Neural crest cell (in vitro differentiated cells): ENCODE measurements around the gene EP400. TPM values are rescaled to one million over a fixed set of nuclear protein-coding genes. Genes with fewer than 3 reads are reported as not detected.
"Not testable (repeated sequence)": the region's sequence is repeated elsewhere in the genome, so short reads cannot be mapped to it uniquely, and the experiment has no call there.

ENCODE experiments used
- DNase-seq: peaks from one replicate; pipeline ENCODE4 v3.0.0; 2021; ENCODE audit warnings: low read depth, mixed read lengths, low spot score
- H3K27ac Mint-ChIP-seq: one replicate; pipeline ENCODE4 v1.8.0; 2021; ENCODE audit warnings: mild to moderate bottlenecking, mixed read lengths; ENCODE audit not compliant: unreplicated experiment
- H3K27me3 Mint-ChIP-seq: 2 replicates; pipeline ENCODE4 v1.8.0; 2021; ENCODE audit warnings: low read depth, mild to moderate bottlenecking, mixed read lengths
- H3K36me3 Mint-ChIP-seq: 2 replicates; pipeline ENCODE4 v1.8.0; 2021; ENCODE audit warnings: low read depth, mild to moderate bottlenecking, mixed read lengths
- H3K4me1 Mint-ChIP-seq: 2 replicates; pipeline ENCODE4 v1.8.0; 2021; ENCODE audit warnings: mixed read lengths
- H3K4me3 Mint-ChIP-seq: one replicate; pipeline ENCODE4 v1.8.0; 2021; ENCODE audit warnings: mild to moderate bottlenecking, mixed read lengths
- H3K9me3 Mint-ChIP-seq: 2 replicates; pipeline ENCODE4 v1.8.0; 2021; ENCODE audit warnings: mixed read lengths
- CTCF ChIP-seq: fragments of 200-600 bp; sonication (generic); conservative IDR thresholded peaks from 2 replicates; pipeline ENCODE4 v1.5.0; 2021; ENCODE audit warnings: antibody characterized with exemption, mild to moderate bottlenecking
- total RNA-seq: library from RNA; stranded (reverse); gene quantifications from 2 replicates; pipeline ENCODE4 v1.2.1, GENCODE V29; 2021

EP400 gene
- total RNA-seq, 1 donor from 2014 or later = 73.4 TPM

GRCh38 chr12:132049876-132050275, 100.1 kb downstream of the EP400 start:
- no peaks in the 10 kb centered on the region for H3K27me3 Mint-ChIP-seq
- TF ChIP-seq CTCF = no peak
- H3K27ac Mint-ChIP-seq = no peak overlapping the region
- no peak for DNase-seq
- peaks cover 36% of the 10 kb centered on the region for H3K36me3 Mint-ChIP-seq
- H3K4me1 Mint-ChIP-seq = no peaks in the 10 kb centered on the region
- H3K4me3 Mint-ChIP-seq = no peak overlapping the region
- peaks cover 2% of the 10 kb centered on the region for H3K9me3 Mint-ChIP-seq

- H3K27ac Mint-ChIP-seq, H3K9me3 Mint-ChIP-seq, H3K27me3 Mint-ChIP-seq, H3K4me1 Mint-ChIP-seq, H3K4me3 Mint-ChIP-seq: not testable (repeated sequence)
- peak; percentile 53 for TF ChIP-seq CTCF
- H3K36me3 Mint-ChIP-seq = peaks cover 30% of the 10 kb centered on the region
- peak; percentile 28 for DNase-seq
Observed at GRCh38 chr12:132051718-132052117, 102.0 kb downstream of the EP400 start.

GRCh38 chr12:132052196-132052932, 102.6 kb downstream of the EP400 start:
- H3K27ac Mint-ChIP-seq = peak overlapping the region; percentile 81

GRCh38 chr12:132053338-132054330, 103.9 kb downstream of the EP400 start:
- TF ChIP-seq CTCF = no peak
- DNase-seq = no peak
- Mint-ChIP-seq H3K27me3 (no peaks in the 10 kb centered on the region), H3K4me3 (no peak overlapping the region), H3K36me3 (peaks cover 31% of the 10 kb centered on the region), H3K27ac (peak overlapping the region; percentile 75), H3K9me3 (peaks cover 2% of the 10 kb centered on the region), H3K4me1 (no peaks in the 10 kb centered on the region)

More at GRCh38 chr12:132052196-132052932, 102.6 kb downstream of the EP400 start:
- Mint-ChIP-seq H3K4me1 (no peaks in the 10 kb centered on the region), H3K4me3 (no peak overlapping the region), H3K9me3 (peaks cover 2% of the 10 kb centered on the region), H3K27me3 (no peaks in the 10 kb centered on the region), H3K36me3 (peaks cover 28% of the 10 kb centered on the region)
- DNase-seq = no peak
- TF ChIP-seq CTCF = no peak

- Mint-ChIP-seq H3K4me3 (no peak overlapping the region), H3K36me3 (peaks cover 24% of the 10 kb centered on the region), H3K9me3 (peaks cover 2% of the 10 kb centered on the region), H3K27me3 (no peaks in the 10 kb centered on the region), H3K27ac (no peak overlapping the region), H3K4me1 (no peaks in the 10 kb centered on the region)
- TF ChIP-seq CTCF = no peak
- no peak for DNase-seq
Observed at GRCh38 chr12:132054983-132055382, 105.2 kb downstream of the EP400 start.
